GM18498 (cell line): ENCODE data around the gene H6PD.

Experiments used
- ATAC-seq: cut with Tn5 transposase; IDR thresholded peaks from one replicate; pipeline ENCODE4 v1.9.1; 2021; ENCODE audit warnings: mild to moderate bottlenecking, moderate library complexity; ENCODE audit not compliant: unreplicated experiment

Gene H6PD

GRCh38 chr1:9273177-9273576 lies 38.6 kb downstream of the H6PD start:
- no peak for ATAC-seq

- no peak for ATAC-seq
These were observed 40.6 kb downstream of the H6PD start for GRCh38 chr1:9275161-9275560.

GRCh38 chr1:9275567-9276034 lies 41.0 kb downstream of the H6PD start:
- ATAC-seq, result peak; percentile 95

- no peak for ATAC-seq
These were observed 43.5 kb downstream of the H6PD start for GRCh38 chr1:9278116-9278515.

- ATAC-seq, result no peak
These were observed 44.1 kb downstream of the H6PD start for GRCh38 chr1:9278585-9279153.

GRCh38 chr1:9279172-9279840 lies 44.7 kb downstream of the H6PD start:
- ATAC-seq, result no peak

GRCh38 chr1:9280015-9280860 lies 45.7 kb downstream of the H6PD start:
- ATAC-seq, result no peak

GRCh38 chr1:9281071-9281827 lies 46.7 kb downstream of the H6PD start:
- no peak for ATAC-seq

- ATAC-seq, result no peak
These were observed 47.5 kb downstream of the H6PD start for GRCh38 chr1:9281908-9282695.

- ATAC-seq, result no peak
These were observed 48.1 kb downstream of the H6PD start for GRCh38 chr1:9282696-9282955.

- no peak for ATAC-seq
These were observed 49.5 kb downstream of the H6PD start for GRCh38 chr1:9284061-9284460.

GRCh38 chr1:9286556-9286955 lies 52.0 kb downstream of the H6PD start:
- ATAC-seq, result no peak

- no peak for ATAC-seq
These were observed 54.5 kb downstream of the H6PD start for GRCh38 chr1:9289090-9289534.

- ATAC-seq, result no peak
These were observed 55.3 kb downstream of the H6PD start for GRCh38 chr1:9289711-9290485.

- no peak for ATAC-seq
These were observed 57.4 kb downstream of the H6PD start for GRCh38 chr1:9291914-9292360.

GRCh38 chr1:9292361-9293240 lies 58.0 kb downstream of the H6PD start, which contains the start of gene SPSB1:
Gene SPSB1 (plus strand): TSS chr1:9292894. CDS start chr1:9355892, 62,998 bp downstream.
- ATAC-seq, result peak; percentile 64

GRCh38 chr1:9293241-9293532 lies 58.6 kb downstream of the H6PD start:
- no peak for ATAC-seq

- peak; percentile 26 for ATAC-seq
These were observed 59.2 kb downstream of the H6PD start for GRCh38 chr1:9293533-9294404.
